ENCODE results near the gene DOLK.

The DOLK gene

GRCh38 chr9:128903079-128903461 is 44.3 kb downstream of the DOLK start:
- H3K79me1 ChIP-seq (replicated peaks; ENCODE audit: low read length, poor library complexity, severe bottlenecking) = peaks cover 43% of the 10 kb centered on the region

GRCh38 chr9:128902351-128903078 is 44.9 kb downstream of the DOLK start:
- peaks cover 39% of the 10 kb centered on the region for H3K79me1 ChIP-seq (replicated peaks; ENCODE audit: low read length, poor library complexity, severe bottlenecking)
- no peak overlapping the region for H3K18ac ChIP-seq (ENCODE audit: low read depth in 1 of 2, low read length in 2 of 2)
- H3K36me3 ChIP-seq (ENCODE audit: control insufficient read depth in 1 of 2, insufficient read depth in 2 of 2, low read depth in 1 of 2, low read length in 2 of 2) = peaks cover 28 to 51% of the 10 kb centered on the region in 2 experiments
- 92% methylated on average over 21 of the region's 23 CpGs for WGBS
- H3K27me3 ChIP-seq (ENCODE audit: control insufficient read depth in 1 of 2, insufficient read depth in 1 of 2, low read length in 2 of 2) = no peaks in the 10 kb centered on the region
- H3K4ac ChIP-seq (ENCODE audit: low read depth in 1 of 2, low read length in 2 of 2) = peak overlapping the region in 1 of 2 experiments; percentile 10
- H3K23ac ChIP-seq (ENCODE audit: low read length in 2 of 2) = no peak overlapping the region
- H2AK5ac ChIP-seq (ENCODE audit: low read length, severe bottlenecking) = peak overlapping the region; percentile 35
- peaks cover 32% of the 10 kb centered on the region for H3K4me1 ChIP-seq (ENCODE audit: control insufficient read depth, insufficient read depth, low read depth, low read length)
- peak overlapping the region; percentile 62 for H2BK15ac ChIP-seq (ENCODE audit: low read depth, poor library complexity, severe bottlenecking)
- H3K27ac ChIP-seq (ENCODE audit: low read length, poor library complexity, severe bottlenecking) = no peak overlapping the region
- H3K4me3 ChIP-seq (ENCODE audit: insufficient read depth in 1 of 2, low read depth in 1 of 2, low read length in 2 of 2) = no peak overlapping the region
- H2BK5ac ChIP-seq (ENCODE audit: low read depth, low read length, poor library complexity, severe bottlenecking) = no peak overlapping the region
- H2AFZ ChIP-seq (ENCODE audit: low read depth, low read length) = no peak overlapping the region
- H4K91ac ChIP-seq (ENCODE audit: low read length) = peak overlapping the region; percentile 35
- H2BK12ac ChIP-seq (ENCODE audit: low read length in 2 of 2) = peak overlapping the region in 1 of 2 experiments; percentile 90
- no peak overlapping the region for H3K14ac ChIP-seq (ENCODE audit: low read length in 2 of 2)
- no peak for DNase-seq
- H3K9ac ChIP-seq (ENCODE audit: low read length) = no peak overlapping the region
- peak overlapping the region; percentile 29 for H4K8ac ChIP-seq (ENCODE audit: low read length)
- no peaks in the 10 kb centered on the region for H3K9me3 ChIP-seq (ENCODE audit: control insufficient read depth, low read length)
- no peak overlapping the region for H3K4me2 ChIP-seq (ENCODE audit: low read length, poor library complexity, severe bottlenecking)
- peak overlapping the region; percentile 13 for H2BK120ac ChIP-seq (ENCODE audit: low read depth, low read length)

More at GRCh38 chr9:128903079-128903461, 44.3 kb downstream of the DOLK start:
- Histone ChIP-seq H2BK15ac (ENCODE audit: low read depth, poor library complexity, severe bottlenecking) (peak overlapping the region; percentile 62), H3K4me3 (ENCODE audit: insufficient read depth in 1 of 2, low read depth in 1 of 2, low read length in 2 of 2) (no peak overlapping the region), H3K36me3 (ENCODE audit: control insufficient read depth in 1 of 2, insufficient read depth in 2 of 2, low read depth in 1 of 2, low read length in 2 of 2) (peaks cover 30 to 54% of the 10 kb centered on the region in 2 experiments), H2AFZ (ENCODE audit: low read depth, low read length) (no peak overlapping the region), H3K27ac (ENCODE audit: low read length, poor library complexity, severe bottlenecking) (no peak overlapping the region), H3K18ac (ENCODE audit: low read depth in 1 of 2, low read length in 2 of 2) (no peak overlapping the region), H3K9ac (ENCODE audit: low read length) (no peak overlapping the region), H2BK120ac (ENCODE audit: low read depth, low read length) (no peak overlapping the region), H2AK5ac (ENCODE audit: low read length, severe bottlenecking) (peak overlapping the region; percentile 13), H3K23ac (ENCODE audit: low read length in 2 of 2) (no peak overlapping the region), H4K91ac (ENCODE audit: low read length) (peak overlapping the region; percentile 55), H3K27me3 (ENCODE audit: control insufficient read depth in 1 of 2, insufficient read depth in 1 of 2, low read length in 2 of 2) (no peaks in the 10 kb centered on the region), H3K4me1 (ENCODE audit: control insufficient read depth, insufficient read depth, low read depth, low read length) (peaks cover 31% of the 10 kb centered on the region), H2BK12ac (ENCODE audit: low read length in 2 of 2) (peak overlapping the region in 1 of 2 experiments; percentile 28), H2BK5ac (ENCODE audit: low read depth, low read length, poor library complexity, severe bottlenecking) (no peak overlapping the region), H3K4ac (ENCODE audit: low read depth in 1 of 2, low read length in 2 of 2) (peak overlapping the region in 1 of 2 experiments; percentile 1), H3K14ac (ENCODE audit: low read length in 2 of 2) (peak overlapping the region in 1 of 2 experiments; percentile 9), H3K9me3 (ENCODE audit: control insufficient read depth, low read length) (no peaks in the 10 kb centered on the region), H3K4me2 (ENCODE audit: low read length, poor library complexity, severe bottlenecking) (no peak overlapping the region), H4K8ac (ENCODE audit: low read length) (no peak overlapping the region)
- 100% methylated on average over 2 of the region's 2 CpGs for WGBS
- no peak for DNase-seq

GRCh38 chr9:128901822-128902221 is 45.6 kb downstream of the DOLK start:
- no peak overlapping the region for H3K4me2 ChIP-seq (ENCODE audit: low read length, poor library complexity, severe bottlenecking)
- H3K27ac ChIP-seq (ENCODE audit: low read length, poor library complexity, severe bottlenecking) = no peak overlapping the region
- 94% methylated on average over 5 of the region's 5 CpGs for WGBS

GRCh38 chr9:128901379-128901778 is 46.0 kb downstream of the DOLK start:
- no peak for DNase-seq
- Histone ChIP-seq H3K18ac (ENCODE audit: low read depth in 1 of 2, low read length in 2 of 2) (no peak overlapping the region), H3K4me1 (ENCODE audit: control insufficient read depth, insufficient read depth, low read depth, low read length) (peaks cover 35% of the 10 kb centered on the region), H2AK5ac (ENCODE audit: low read length, severe bottlenecking) (no peak overlapping the region), H3K23ac (ENCODE audit: low read length in 2 of 2) (no peak overlapping the region), H3K4me3 (ENCODE audit: insufficient read depth in 1 of 2, low read depth in 1 of 2, low read length in 2 of 2) (no peak overlapping the region), H4K8ac (ENCODE audit: low read length) (no peak overlapping the region), H3K9me3 (ENCODE audit: control insufficient read depth, low read length) (no peaks in the 10 kb centered on the region), H4K91ac (ENCODE audit: low read length) (no peak overlapping the region), H3K4me2 (ENCODE audit: low read length, poor library complexity, severe bottlenecking) (no peak overlapping the region), H3K79me1 (replicated peaks; ENCODE audit: low read length, poor library complexity, severe bottlenecking) (peaks cover 31% of the 10 kb centered on the region), H3K14ac (ENCODE audit: low read length in 2 of 2) (no peak overlapping the region), H2BK12ac (ENCODE audit: low read length in 2 of 2) (no peak overlapping the region), H2BK120ac (ENCODE audit: low read depth, low read length) (no peak overlapping the region), H2BK15ac (ENCODE audit: low read depth, poor library complexity, severe bottlenecking) (no peak overlapping the region), H3K9ac (ENCODE audit: low read length) (no peak overlapping the region), H3K27ac (ENCODE audit: low read length, poor library complexity, severe bottlenecking) (no peak overlapping the region), H2AFZ (ENCODE audit: low read depth, low read length) (no peak overlapping the region), H3K27me3 (ENCODE audit: control insufficient read depth in 1 of 2, insufficient read depth in 1 of 2, low read length in 2 of 2) (no peaks in the 10 kb centered on the region), H2BK5ac (ENCODE audit: low read depth, low read length, poor library complexity, severe bottlenecking) (no peak overlapping the region), H3K36me3 (ENCODE audit: control insufficient read depth in 1 of 2, insufficient read depth in 2 of 2, low read depth in 1 of 2, low read length in 2 of 2) (peaks cover 29 to 47% of the 10 kb centered on the region in 2 experiments), H3K4ac (ENCODE audit: low read depth in 1 of 2, low read length in 2 of 2) (no peak overlapping the region)
- WGBS = 97% methylated on average over 6 of the region's 7 CpGs

More at GRCh38 chr9:128901822-128902221, 45.6 kb downstream of the DOLK start:
- Histone ChIP-seq H3K9me3 (ENCODE audit: control insufficient read depth, low read length) (no peaks in the 10 kb centered on the region), H2BK12ac (ENCODE audit: low read length in 2 of 2) (no peak overlapping the region), H3K23ac (ENCODE audit: low read length in 2 of 2) (no peak overlapping the region), H3K4me1 (ENCODE audit: control insufficient read depth, insufficient read depth, low read depth, low read length) (peaks cover 32% of the 10 kb centered on the region), H3K18ac (ENCODE audit: low read depth in 1 of 2, low read length in 2 of 2) (no peak overlapping the region), H3K9ac (ENCODE audit: low read length) (no peak overlapping the region), H3K27me3 (ENCODE audit: control insufficient read depth in 1 of 2, insufficient read depth in 1 of 2, low read length in 2 of 2) (no peaks in the 10 kb centered on the region), H2AK5ac (ENCODE audit: low read length, severe bottlenecking) (no peak overlapping the region), H2BK120ac (ENCODE audit: low read depth, low read length) (no peak overlapping the region), H3K14ac (ENCODE audit: low read length in 2 of 2) (no peak overlapping the region), H3K36me3 (ENCODE audit: control insufficient read depth in 1 of 2, insufficient read depth in 2 of 2, low read depth in 1 of 2, low read length in 2 of 2) (peaks cover 28 to 49% of the 10 kb centered on the region in 2 experiments), H3K4me3 (ENCODE audit: insufficient read depth in 1 of 2, low read depth in 1 of 2, low read length in 2 of 2) (no peak overlapping the region), H2BK15ac (ENCODE audit: low read depth, poor library complexity, severe bottlenecking) (no peak overlapping the region), H3K79me1 (replicated peaks; ENCODE audit: low read length, poor library complexity, severe bottlenecking) (peaks cover 32% of the 10 kb centered on the region), H3K4ac (ENCODE audit: low read depth in 1 of 2, low read length in 2 of 2) (no peak overlapping the region), H4K8ac (ENCODE audit: low read length) (no peak overlapping the region), H2AFZ (ENCODE audit: low read depth, low read length) (no peak overlapping the region), H2BK5ac (ENCODE audit: low read depth, low read length, poor library complexity, severe bottlenecking) (no peak overlapping the region), H4K91ac (ENCODE audit: low read length) (no peak overlapping the region)
- DNase-seq = no peak

Data from mesenchymal stem cell (in vitro differentiated cells and primary cell).